Right ventricle myocardium inferior (tissue), 1 donor: Measurements from ENCODE around the gene KLHDC3. TPM values are rescaled to one million over a fixed set of nuclear protein-coding genes. Genes with fewer than 3 reads are reported as not detected.

Source experiments
- ATAC-seq: fragments of 200-7000 bp; cut with Tn5 transposase; one replicate; pipeline ENCODE4 v1.9.1; 2020; ENCODE audit warnings: mild to moderate bottlenecking, moderate library complexity
- DNase-seq: peaks from one replicate; pipeline ENCODE4 v3.0.0; 2021; ENCODE audit errors: missing footprints
- intact Hi-C: fragments of 100-400 bp; cut with DNase I; formaldehyde crosslinking; loops from one replicate; pipeline ENCODE4 v1.11.0; 2022
- long read RNA-seq: library from polyadenylated mRNA; unstranded; transcript quantifications from one replicate; pipeline ENCODE4 v2.0.0, GENCODE V29; 2021
- total RNA-seq: library from RNA; stranded (reverse); fragmentation: NEBNext Ultra II Directional; extraction: Animal tissue kit (Norgen Biotek cat#: 25700); gene quantifications from one replicate; pipeline ENCODE4 v1.2.1, GENCODE V29; 2021
- donor health status: DM: no; HTN: yes; CAD: no; lungs with severe emphysema.

The KLHDC3 gene
- 145 TPM for total RNA-seq
- long read RNA-seq, transcript KLHDC3-202 (11 exons, 1,909 nt), result major isoform, 140 of 161 reads
- long read RNA-seq, partial matches to known transcripts, result 13 of 161 reads
- long read RNA-seq, other reads (novel, unspliced or antisense), result 8 of 161 reads

GRCh38 chr6:43013843-43014433, at the start of gene KLHDC3, which contains the start of gene MEA1:
Gene KLHDC3, plus strand, starts transcription at chr6:43014249. Its CDS starts 2,944 bp downstream, at chr6:43017193.
Gene MEA1, minus strand, starts transcription at chr6:43013946. Its CDS starts 133 bp downstream, at chr6:43013813.
- intact Hi-C loops, result loop anchor here (1.0 kb wide), 2 partner anchors 30 to 45 kb away; partner anchors contain the start of genes KLC4, MRPL2 and PPP2R5D
- DNase-seq, result peak; percentile 99
- peak; percentile 95 for ATAC-seq

- intact Hi-C loops, result no loop called here
- no peak for ATAC-seq
- no peak for DNase-seq
Observed at GRCh38 chr6:42966571-42966970, 47.5 kb upstream of the KLHDC3 start.

- intact Hi-C loops, result no loop called here
- no peak for DNase-seq
- no peak for ATAC-seq
Observed at GRCh38 chr6:42967228-42967627, 46.8 kb upstream of the KLHDC3 start.

GRCh38 chr6:42968126-42968701, 45.8 kb upstream of the KLHDC3 start:
- DNase-seq (no peak), ATAC-seq (no peak)
- intact Hi-C loops, result no loop called here

GRCh38 chr6:42968783-42969182, 45.3 kb upstream of the KLHDC3 start:
- ATAC-seq (no peak), DNase-seq (no peak)
- intact Hi-C loops, result no loop called here

- DNase-seq (no peak), ATAC-seq (no peak)
- intact Hi-C loops, result no loop called here
Observed at GRCh38 chr6:42969431-42969830, 44.6 kb upstream of the KLHDC3 start.

- intact Hi-C loops, result no loop called here
- ATAC-seq (no peak), DNase-seq (no peak)
Observed at GRCh38 chr6:42969934-42970333, 44.1 kb upstream of the KLHDC3 start.

GRCh38 chr6:42970871-42971612, 43.0 kb upstream of the KLHDC3 start:
- intact Hi-C loops, result no loop called here
- DNase-seq, result no peak
- no peak for ATAC-seq

GRCh38 chr6:42971746-42972327, 42.2 kb upstream of the KLHDC3 start:
- intact Hi-C loops, result no loop called here
- ATAC-seq (no peak), DNase-seq (no peak)

GRCh38 chr6:42973926-42974325, 40.1 kb upstream of the KLHDC3 start:
- no peak for ATAC-seq
- intact Hi-C loops, result no loop called here
- DNase-seq, result no peak

- DNase-seq, result no peak
- intact Hi-C loops, result no loop called here
- ATAC-seq, result no peak
Observed at GRCh38 chr6:42974919-42975505, 39.0 kb upstream of the KLHDC3 start.

- intact Hi-C loops, result no loop called here
- ATAC-seq, result peak; percentile 7
- DNase-seq, result no peak
Observed at GRCh38 chr6:42978487-42978838, 35.6 kb upstream of the KLHDC3 start.

GRCh38 chr6:42978839-42979522, 35.1 kb upstream of the KLHDC3 start, which contains the start of gene PEX6:
Gene PEX6, minus strand, starts transcription at chr6:42979181. Its CDS starts 31 bp downstream, at chr6:42979150.
- peak; percentile 97 for DNase-seq
- intact Hi-C loops, result no loop called here
- ATAC-seq, result peak; percentile 97

GRCh38 chr6:42979523-42980177, 34.4 kb upstream of the KLHDC3 start:
- DNase-seq (no peak), ATAC-seq (no peak)
- intact Hi-C loops, result loop anchor here (5.0 kb wide), 2 partner anchors 52 to 77 kb away; partner anchors contain the start of gene CNPY3

- ATAC-seq (no peak), DNase-seq (no peak)
- intact Hi-C loops, result loop anchor here (5.0 kb wide), 2 partner anchors 55 to 80 kb away; partner anchors contain the start of gene CNPY3
Observed at GRCh38 chr6:42981836-42982235, 32.2 kb upstream of the KLHDC3 start.

- intact Hi-C loops, result loop anchor here (1.0 to 5.0 kb wide), 3 partner anchors 29 to 82 kb away; partner anchors contain the start of genes CNPY3 and MEA1
- ATAC-seq (peak; percentile 96), DNase-seq (peak; percentile 99)
Observed at GRCh38 chr6:42984001-42984923, 29.8 kb upstream of the KLHDC3 start, which contains the start of gene PPP2R5D. Gene PPP2R5D, plus strand, starts transcription at chr6:42984570. Its CDS starts 108 bp downstream, at chr6:42984678.
